ENCODE results near the gene NAALADL2. TPM values are rescaled to one million over a fixed set of nuclear protein-coding genes. Genes with fewer than 3 reads are reported as not detected.

Gene NAALADL2
- total RNA-seq, 4 donors from 2014 or later: 0.26 to 218 (median 17.4) TPM

DNA sequence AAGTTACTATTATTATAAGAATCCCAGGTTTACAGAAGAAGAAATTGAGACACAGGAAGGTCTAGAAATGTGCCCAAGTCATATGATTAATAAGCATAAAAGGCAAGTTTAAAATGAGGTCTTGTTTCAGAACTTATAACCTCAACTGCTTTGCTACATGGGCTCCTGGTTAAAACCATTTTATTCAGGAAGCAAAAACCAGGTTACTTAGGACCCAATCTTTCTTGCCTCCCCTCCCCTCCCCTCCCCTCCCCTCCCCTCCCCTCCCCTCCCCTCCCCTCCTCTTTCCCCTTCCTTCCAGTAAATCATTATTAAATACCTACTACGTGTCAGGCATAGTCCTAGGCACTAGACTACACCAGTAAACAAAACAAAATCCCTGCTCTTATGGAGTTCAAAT lies 93.9 kb downstream of the NAALADL2 start:
- no peak overlapping the region for H3K4me3 ChIP-seq
- no peaks in the 10 kb centered on the region for H3K9me3 ChIP-seq
- no peaks in the 10 kb centered on the region for H3K27me3 ChIP-seq
- intact Hi-C loops (cut with DNase I; ENCODE audit: low total_unique reads): no loop called here
- no peak for DNase-seq
- TF ChIP-seq POLR2A (IDR thresholded peaks at IDR 0.05): no peak
- TF ChIP-seq, protein P1, sequence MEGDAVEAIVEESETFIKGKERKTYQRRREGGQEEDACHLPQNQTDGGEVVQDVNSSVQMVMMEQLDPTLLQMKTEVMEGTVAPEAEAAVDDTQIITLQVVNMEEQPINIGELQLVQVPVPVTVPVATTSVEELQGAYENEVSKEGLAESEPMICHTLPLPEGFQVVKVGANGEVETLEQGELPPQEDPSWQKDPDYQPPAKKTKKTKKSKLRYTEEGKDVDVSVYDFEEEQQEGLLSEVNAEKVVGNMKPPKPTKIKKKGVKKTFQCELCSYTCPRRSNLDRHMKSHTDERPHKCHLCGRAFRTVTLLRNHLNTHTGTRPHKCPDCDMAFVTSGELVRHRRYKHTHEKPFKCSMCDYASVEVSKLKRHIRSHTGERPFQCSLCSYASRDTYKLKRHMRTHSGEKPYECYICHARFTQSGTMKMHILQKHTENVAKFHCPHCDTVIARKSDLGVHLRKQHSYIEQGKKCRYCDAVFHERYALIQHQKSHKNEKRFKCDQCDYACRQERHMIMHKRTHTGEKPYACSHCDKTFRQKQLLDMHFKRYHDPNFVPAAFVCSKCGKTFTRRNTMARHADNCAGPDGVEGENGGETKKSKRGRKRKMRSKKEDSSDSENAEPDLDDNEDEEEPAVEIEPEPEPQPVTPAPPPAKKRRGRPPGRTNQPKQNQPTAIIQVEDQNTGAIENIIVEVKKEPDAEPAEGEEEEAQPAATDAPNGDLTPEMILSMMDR (IDR thresholded peaks at IDR 0.05): no peak
- H3K36me3 ChIP-seq: no peaks in the 10 kb centered on the region
- no peak overlapping the region for H3K27ac ChIP-seq
- no peaks in the 10 kb centered on the region for H3K4me1 ChIP-seq

DNA sequence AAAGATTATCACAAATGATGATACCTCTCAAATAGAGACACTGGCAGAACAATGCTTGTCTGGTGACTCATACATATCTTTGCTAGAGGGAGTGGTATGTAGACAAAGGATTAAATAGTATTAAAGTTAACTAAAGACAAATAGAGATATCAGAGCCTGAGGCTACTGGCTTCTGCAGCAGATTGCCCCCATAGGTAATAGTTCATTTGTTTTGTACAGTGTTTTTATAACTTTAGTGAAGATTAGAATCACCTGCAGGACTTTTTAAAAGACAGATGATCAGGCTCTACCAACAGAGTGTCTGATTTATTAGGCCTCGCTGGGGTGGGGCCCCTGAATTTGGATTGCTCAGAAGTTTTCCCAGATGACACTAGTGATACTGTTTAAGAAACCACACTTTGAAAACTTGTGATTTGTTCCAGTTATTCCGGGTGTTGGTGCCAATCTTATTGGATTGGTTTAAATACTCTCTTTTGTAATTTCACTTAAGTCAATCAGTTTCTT lies 96.4 kb downstream of the NAALADL2 start:
- intact Hi-C loops (cut with DNase I; ENCODE audit: low total_unique reads): no loop called here
- H3K9me3 ChIP-seq: no peaks in the 10 kb centered on the region
- H3K4me3 ChIP-seq: no peak overlapping the region
- no peak for TF ChIP-seq POLR2A (IDR thresholded peaks at IDR 0.05)
- H3K36me3 ChIP-seq: no peaks in the 10 kb centered on the region
- DNase-seq: no peak
- no peaks in the 10 kb centered on the region for H3K27me3 ChIP-seq
- no peak overlapping the region for H3K27ac ChIP-seq
- H3K4me1 ChIP-seq: no peaks in the 10 kb centered on the region

DNA sequence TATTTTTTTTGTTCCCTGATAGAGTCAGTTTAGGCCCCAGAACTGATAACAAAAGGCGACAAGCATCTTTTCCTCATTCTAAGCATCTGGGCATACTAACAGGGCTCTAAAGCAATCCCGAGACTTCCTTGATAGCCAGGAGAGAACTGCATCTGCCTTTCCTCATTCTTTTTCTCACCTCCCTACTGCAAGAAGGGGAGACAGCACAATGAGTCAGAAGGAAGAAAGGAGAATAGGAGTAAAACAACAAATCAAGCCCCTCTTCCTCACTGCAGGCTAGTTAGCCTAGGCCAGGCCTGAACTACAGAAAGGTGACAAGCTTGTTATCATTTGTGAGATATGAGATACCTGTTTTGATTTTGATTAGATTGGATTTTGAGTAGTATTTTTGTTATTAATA lies 97.9 kb downstream of the NAALADL2 start:
- no peaks in the 10 kb centered on the region for H3K27me3 ChIP-seq
- no peak overlapping the region for H3K4me3 ChIP-seq
- H3K4me1 ChIP-seq: no peaks in the 10 kb centered on the region
- TF ChIP-seq, protein P1 (IDR thresholded peaks at IDR 0.05): no peak
- no peak for TF ChIP-seq POLR2A (IDR thresholded peaks at IDR 0.05)
- H3K36me3 ChIP-seq: no peaks in the 10 kb centered on the region
- no peaks in the 10 kb centered on the region for H3K9me3 ChIP-seq
- no peak for DNase-seq
- no peak overlapping the region for H3K27ac ChIP-seq
- intact Hi-C loops (cut with DNase I; ENCODE audit: low total_unique reads): no loop called here

DNA sequence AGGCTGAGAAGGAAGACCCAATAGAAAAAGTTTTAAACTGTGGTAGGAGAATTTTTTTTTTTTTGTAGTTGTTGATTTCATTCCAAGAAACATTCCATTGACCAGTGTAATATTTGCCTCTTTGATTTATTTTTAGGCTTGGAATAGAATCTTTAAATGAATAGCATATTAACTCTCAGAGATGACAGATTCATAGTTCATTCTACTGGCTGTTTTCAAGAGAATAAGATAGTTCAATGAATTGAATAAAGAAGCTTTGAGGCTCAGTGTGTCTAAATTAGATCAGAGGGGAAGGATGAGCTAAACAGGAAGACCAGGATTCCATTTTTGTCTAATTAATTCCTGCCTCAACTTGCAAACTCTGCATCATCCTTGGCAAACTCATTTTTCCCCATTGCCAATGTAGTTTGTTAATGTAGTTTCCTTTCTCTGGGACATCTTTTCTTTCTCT lies 98.4 kb downstream of the NAALADL2 start:
- intact Hi-C loops (cut with DNase I; ENCODE audit: low total_unique reads): no loop called here
- no peaks in the 10 kb centered on the region for H3K9me3 ChIP-seq
- TF ChIP-seq, protein P1 (IDR thresholded peaks at IDR 0.05): no peak
- no peak for TF ChIP-seq POLR2A (IDR thresholded peaks at IDR 0.05)
- no peak for DNase-seq
- no peaks in the 10 kb centered on the region for H3K36me3 ChIP-seq
- H3K4me1 ChIP-seq: no peaks in the 10 kb centered on the region
- H3K27ac ChIP-seq: no peak overlapping the region
- H3K27me3 ChIP-seq: no peaks in the 10 kb centered on the region
- H3K4me3 ChIP-seq: no peak overlapping the region

DNA sequence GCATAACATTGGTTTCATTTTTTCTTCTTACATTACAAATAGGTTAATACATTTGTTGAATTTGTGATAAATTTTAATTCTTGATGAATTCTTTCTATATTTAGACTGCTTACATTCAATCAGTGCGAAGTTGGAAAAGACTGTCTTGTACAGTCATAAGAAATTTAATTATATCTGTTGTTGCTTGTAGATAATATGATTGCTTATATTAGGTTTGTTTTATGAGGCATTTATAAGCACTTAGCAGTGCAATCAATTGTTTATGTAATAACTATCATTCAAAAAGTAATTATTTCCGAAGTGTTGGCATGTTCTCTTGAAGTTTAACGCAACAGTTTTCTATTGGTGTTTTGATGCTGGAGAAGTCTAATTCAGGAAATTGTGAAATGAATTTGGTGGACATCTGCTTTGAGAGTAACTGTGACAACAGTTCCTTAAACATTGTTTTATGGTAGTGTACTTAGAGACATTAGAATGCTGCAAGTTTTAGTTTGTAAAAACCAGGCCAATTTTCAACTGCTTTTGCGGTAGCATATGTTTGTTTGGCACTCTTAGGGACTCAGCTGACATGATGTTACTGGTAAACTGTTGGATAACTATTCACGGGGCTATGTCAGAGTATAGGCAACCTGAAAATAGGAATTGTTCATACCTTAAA lies 99.7 kb downstream of the NAALADL2 start:
- intact Hi-C loops (cut with DNase I; ENCODE audit: low total_unique reads): no loop called here
- no peaks in the 10 kb centered on the region for H3K36me3 ChIP-seq
- no peak overlapping the region for H3K27ac ChIP-seq
- no peak for DNase-seq
- H3K4me1 ChIP-seq: no peaks in the 10 kb centered on the region
- H3K4me3 ChIP-seq: no peak overlapping the region
- no peaks in the 10 kb centered on the region for H3K9me3 ChIP-seq
- no peaks in the 10 kb centered on the region for H3K27me3 ChIP-seq
- TF ChIP-seq POLR2A (IDR thresholded peaks at IDR 0.05): no peak
- TF ChIP-seq, protein P1 (IDR thresholded peaks at IDR 0.05): no peak

Data from uterus (tissue), 4 donors.